ENCODE data around the gene IDH2. TPM values are rescaled to one million over a fixed set of nuclear protein-coding genes. Genes with fewer than 3 reads are reported as not detected.

Gene IDH2
- polyA plus RNA-seq, 1 experiment: 84.2 TPM

- ChIA-PET POLR2A (no interaction called here), CTCF (no interaction called here)
- Histone ChIP-seq H3K9me3 (ENCODE audit: control insufficient read depth, insufficient read depth, low read length) (no peaks in the 10 kb centered on the region; the same call in 1 of the 2 replicates), H3K27me3 (ENCODE audit: control insufficient read depth, insufficient read depth, low read length) (no peaks in the 10 kb centered on the region), H3K27ac (ENCODE audit: low read depth, low read length) (no peak overlapping the region), H3K4me3 (ENCODE audit: low read depth, low read length) (no peak overlapping the region)
- no peak for DNase-seq (ENCODE audit: low read depth, low spot score)
- TF ChIP-seq, protein P1, sequence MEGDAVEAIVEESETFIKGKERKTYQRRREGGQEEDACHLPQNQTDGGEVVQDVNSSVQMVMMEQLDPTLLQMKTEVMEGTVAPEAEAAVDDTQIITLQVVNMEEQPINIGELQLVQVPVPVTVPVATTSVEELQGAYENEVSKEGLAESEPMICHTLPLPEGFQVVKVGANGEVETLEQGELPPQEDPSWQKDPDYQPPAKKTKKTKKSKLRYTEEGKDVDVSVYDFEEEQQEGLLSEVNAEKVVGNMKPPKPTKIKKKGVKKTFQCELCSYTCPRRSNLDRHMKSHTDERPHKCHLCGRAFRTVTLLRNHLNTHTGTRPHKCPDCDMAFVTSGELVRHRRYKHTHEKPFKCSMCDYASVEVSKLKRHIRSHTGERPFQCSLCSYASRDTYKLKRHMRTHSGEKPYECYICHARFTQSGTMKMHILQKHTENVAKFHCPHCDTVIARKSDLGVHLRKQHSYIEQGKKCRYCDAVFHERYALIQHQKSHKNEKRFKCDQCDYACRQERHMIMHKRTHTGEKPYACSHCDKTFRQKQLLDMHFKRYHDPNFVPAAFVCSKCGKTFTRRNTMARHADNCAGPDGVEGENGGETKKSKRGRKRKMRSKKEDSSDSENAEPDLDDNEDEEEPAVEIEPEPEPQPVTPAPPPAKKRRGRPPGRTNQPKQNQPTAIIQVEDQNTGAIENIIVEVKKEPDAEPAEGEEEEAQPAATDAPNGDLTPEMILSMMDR (IDR thresholded peaks at IDR 0.05; ENCODE audit: low read depth, low read length): no peak
Measured at GRCh38 chr15:90104551-90104950, 2.3 kb upstream of the IDH2 start.

GRCh38 chr15:90103701-90104329, 1.5 kb upstream of the IDH2 start:
- no peak overlapping the region for H3K27ac ChIP-seq (ENCODE audit: low read depth, low read length)
- ChIA-PET CTCF (interaction anchor here (0.6 to 2.7 kb wide), 2 partner anchors 53 to 118 kb away, joined by 3 to 12 read pairs; no protein-coding TSS in a partner anchor), POLR2A (no interaction called here)
- no peaks in the 10 kb centered on the region; the same call in 1 of the 2 replicates for H3K9me3 ChIP-seq (ENCODE audit: control insufficient read depth, insufficient read depth, low read length)
- no peak overlapping the region for H3K4me3 ChIP-seq (ENCODE audit: low read depth, low read length)
- TF ChIP-seq, protein P1 (IDR thresholded peaks at IDR 0.05; ENCODE audit: low read depth, low read length): no peak
- no peaks in the 10 kb centered on the region for H3K27me3 ChIP-seq (ENCODE audit: control insufficient read depth, insufficient read depth, low read length)
- DNase-seq (ENCODE audit: low read depth, low spot score): no peak

DNA sequence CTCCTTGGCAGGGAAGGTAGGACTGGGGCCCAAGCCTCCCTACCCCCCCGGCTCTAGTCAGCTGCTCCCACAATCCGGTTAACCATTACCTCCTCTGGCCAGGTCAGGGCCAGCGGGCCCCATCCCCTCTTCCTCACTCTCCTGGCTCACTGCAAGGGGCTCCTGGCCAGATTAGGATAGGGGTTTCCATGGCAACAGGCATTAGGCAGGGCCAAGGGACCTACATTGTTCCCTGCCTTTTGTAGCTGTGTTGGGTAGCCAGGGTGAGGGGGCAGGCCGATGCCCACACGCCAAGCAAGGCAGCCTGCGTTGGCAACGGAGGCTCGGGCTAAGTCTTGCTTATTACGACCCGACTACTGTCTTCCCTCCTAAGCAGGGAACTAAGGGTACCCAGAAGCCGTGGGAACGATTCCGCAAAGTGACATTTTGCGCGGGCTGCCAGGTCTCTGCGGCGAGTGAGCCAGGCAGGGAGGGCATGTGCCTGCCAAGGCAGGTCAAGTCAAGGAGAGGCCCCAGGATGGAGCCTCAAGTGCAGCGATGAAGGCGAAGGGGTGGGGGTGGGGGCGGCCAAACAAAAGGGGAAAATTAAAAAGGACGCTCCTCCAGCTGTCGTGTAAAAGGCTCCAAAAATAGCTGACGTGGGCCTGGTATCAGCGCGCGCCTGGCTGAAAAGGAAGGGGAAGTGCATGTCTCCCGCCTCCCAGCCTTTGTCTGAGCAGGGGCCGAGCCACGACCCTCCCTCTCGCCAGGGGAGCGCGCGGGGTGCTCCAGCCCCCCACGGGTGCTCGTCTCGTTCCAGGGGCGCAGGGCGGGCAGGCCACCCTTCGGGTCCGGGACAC, 919 bp downstream of the IDH2 start:
- peak overlapping the region; percentile 39 for H3K27ac ChIP-seq (ENCODE audit: low read depth, low read length)
- DNase-seq (ENCODE audit: low read depth, low spot score): no peak
- ChIA-PET CTCF (interaction anchor here (1.7 to 2.7 kb wide), 2 partner anchors 120 kb away, joined by 9 to 12 read pairs; no protein-coding TSS in a partner anchor), POLR2A (interaction anchor here (0.6 to 1.6 kb wide), 3 partner anchors 96 to 120 kb away, joined by 5 to 7 read pairs (median 5); partner anchors contain the start of gene SEMA4B)
- H3K4me3 ChIP-seq (ENCODE audit: low read depth, low read length): peak overlapping the region; percentile 73
- H3K9me3 ChIP-seq (ENCODE audit: control insufficient read depth, insufficient read depth, low read length): no peaks in the 10 kb centered on the region; the same call in 1 of the 2 replicates
- no peaks in the 10 kb centered on the region for H3K27me3 ChIP-seq (ENCODE audit: control insufficient read depth, insufficient read depth, low read length)
- TF ChIP-seq, protein P1 (IDR thresholded peaks at IDR 0.05; ENCODE audit: low read depth, low read length): no peak

DNA sequence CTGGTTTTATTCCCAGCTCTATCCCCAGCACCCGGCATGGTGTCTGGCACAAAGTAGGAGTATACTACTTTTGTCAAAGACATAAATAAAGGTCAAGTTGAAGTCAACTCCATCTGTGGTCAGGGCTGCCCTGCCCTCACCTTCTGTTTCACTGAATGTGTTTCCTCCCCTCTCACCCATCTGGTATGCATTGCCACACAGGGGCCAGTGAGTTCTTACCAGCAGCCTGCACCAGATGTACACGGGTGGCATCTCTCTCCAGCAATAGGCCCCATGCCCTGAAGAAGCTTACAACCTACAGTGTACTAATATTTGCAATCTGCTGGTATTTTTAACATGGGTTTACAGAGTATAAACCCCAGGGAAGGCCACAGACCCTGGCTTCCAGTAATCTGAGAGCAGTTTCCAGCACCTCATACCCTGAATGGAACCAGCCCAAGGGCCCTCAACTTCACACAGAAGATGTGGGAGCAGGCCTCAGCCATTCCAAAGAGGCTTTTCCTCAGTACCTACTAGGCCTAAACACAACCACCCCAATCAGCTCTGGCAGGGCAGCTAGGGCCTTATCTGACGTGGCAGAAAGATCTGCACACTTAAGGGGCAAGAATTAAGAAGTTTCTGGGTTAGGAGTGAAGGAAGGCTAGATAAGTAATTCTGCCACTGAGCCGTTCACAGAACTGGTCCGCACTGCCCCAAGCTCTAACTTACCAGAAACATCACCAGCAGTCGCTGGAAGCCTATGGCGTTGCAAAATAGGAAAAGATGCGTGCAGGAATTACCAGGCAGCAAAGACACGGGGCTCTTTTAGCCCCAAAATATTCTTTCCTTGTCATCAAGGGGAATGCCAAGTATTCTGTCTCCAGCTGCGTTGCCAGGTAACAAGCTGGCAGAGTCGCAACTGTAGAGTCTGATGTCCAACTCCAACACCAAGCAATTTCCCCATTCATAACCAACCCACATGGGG, 2.1 kb downstream of the IDH2 start:
- H3K27ac ChIP-seq (ENCODE audit: low read depth, low read length): peak overlapping the region; percentile 47
- TF ChIP-seq, protein P1 (IDR thresholded peaks at IDR 0.05; ENCODE audit: low read depth, low read length): no peak
- DNase-seq (ENCODE audit: low read depth, low spot score): no peak
- peak overlapping the region; percentile 73; the same call in 1 of the 2 replicates for H3K4me3 ChIP-seq (ENCODE audit: low read depth, low read length)
- CTCF ChIA-PET: interaction anchor here (0.6 to 1.7 kb wide), 4 partner anchors 14 to 133 kb away, joined by 3 to 9 read pairs (median 4); no protein-coding TSS in a partner anchor
- POLR2A ChIA-PET: no interaction called here
- no peaks in the 10 kb centered on the region; the same call in 1 of the 2 replicates for H3K9me3 ChIP-seq (ENCODE audit: control insufficient read depth, insufficient read depth, low read length)
- no peaks in the 10 kb centered on the region for H3K27me3 ChIP-seq (ENCODE audit: control insufficient read depth, insufficient read depth, low read length)

Measured in AG04450 (cell line).